ENCODE measurements around the gene ARHGEF11.

DNA sequence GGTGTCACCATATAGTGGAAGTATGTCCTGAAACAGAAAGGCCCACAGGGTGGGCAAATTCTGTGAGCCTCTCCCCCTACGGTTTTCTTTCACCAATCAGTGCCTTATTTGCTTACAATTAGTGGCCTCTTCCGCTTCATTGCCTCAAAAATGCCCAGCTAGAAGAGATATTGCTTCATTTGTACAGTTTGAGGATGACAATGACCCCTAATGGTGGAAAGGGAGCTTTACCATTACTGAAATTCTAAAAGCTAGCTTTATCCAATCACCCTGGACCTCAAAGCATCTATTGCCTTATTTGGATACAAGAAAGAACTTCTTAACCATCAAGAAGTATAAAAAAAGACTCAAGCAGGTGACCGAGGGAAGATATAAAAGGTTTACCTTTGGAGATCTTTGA is 75.5 kb downstream of the ARHGEF11 start:
- TF ChIP-seq, protein P1, sequence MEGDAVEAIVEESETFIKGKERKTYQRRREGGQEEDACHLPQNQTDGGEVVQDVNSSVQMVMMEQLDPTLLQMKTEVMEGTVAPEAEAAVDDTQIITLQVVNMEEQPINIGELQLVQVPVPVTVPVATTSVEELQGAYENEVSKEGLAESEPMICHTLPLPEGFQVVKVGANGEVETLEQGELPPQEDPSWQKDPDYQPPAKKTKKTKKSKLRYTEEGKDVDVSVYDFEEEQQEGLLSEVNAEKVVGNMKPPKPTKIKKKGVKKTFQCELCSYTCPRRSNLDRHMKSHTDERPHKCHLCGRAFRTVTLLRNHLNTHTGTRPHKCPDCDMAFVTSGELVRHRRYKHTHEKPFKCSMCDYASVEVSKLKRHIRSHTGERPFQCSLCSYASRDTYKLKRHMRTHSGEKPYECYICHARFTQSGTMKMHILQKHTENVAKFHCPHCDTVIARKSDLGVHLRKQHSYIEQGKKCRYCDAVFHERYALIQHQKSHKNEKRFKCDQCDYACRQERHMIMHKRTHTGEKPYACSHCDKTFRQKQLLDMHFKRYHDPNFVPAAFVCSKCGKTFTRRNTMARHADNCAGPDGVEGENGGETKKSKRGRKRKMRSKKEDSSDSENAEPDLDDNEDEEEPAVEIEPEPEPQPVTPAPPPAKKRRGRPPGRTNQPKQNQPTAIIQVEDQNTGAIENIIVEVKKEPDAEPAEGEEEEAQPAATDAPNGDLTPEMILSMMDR (IDR thresholded peaks at IDR 0.05; ENCODE audit: low read depth, low read length, poor library complexity, severe bottlenecking), result peak; percentile 39
- no peak for TF ChIP-seq EZH2phosphoT487 (IDR thresholded peaks at IDR 0.05; ENCODE audit: borderline replicate concordance, low read length)

Data from DOHH2 (cell line).